ENCODE measurements around the gene IFITM5.
"Not testable (repeated sequence)": the region's sequence is repeated elsewhere in the genome, so short reads cannot be mapped to it uniquely, and the experiment has no call there.

Gene IFITM5

GRCh38 chr11:299081-299891, at the start of gene IFITM5:
Gene IFITM5, minus strand, starts transcription at chr11:299526. Its CDS starts 36 bp downstream, at chr11:299490.
- no peak for DNase-seq (ENCODE audit: low read depth)

DNA sequence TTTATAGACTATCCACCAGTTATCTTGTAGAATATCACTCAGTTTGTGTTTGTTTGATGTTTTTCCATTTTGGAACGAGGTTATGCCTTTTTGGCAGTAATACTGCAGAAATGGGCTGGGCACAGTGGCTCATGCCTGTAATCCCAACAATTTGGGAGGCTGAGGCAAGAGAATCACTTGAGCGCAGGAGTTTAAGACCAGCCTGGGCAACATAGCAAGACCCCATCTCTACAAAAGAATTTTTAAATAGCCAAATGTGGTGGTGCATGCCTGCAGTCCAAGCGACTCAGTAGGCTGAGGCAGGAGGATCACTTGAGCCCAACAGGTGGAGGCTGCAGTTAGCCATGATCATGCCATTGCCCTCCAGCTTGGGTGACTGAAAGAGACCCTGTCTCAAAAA, 47.2 kb upstream of the IFITM5 start:
- DNase-seq (ENCODE audit: low read depth) = no peak
- no peak overlapping the region for H3K4me3 ChIP-seq (ENCODE audit: low read depth, low read length)

More at GRCh38 chr11:299081-299891, at the start of gene IFITM5:
- no peak within 1 kb of the TSS for H3K4me3 ChIP-seq (ENCODE audit: low read depth, low read length)

GRCh38 chr11:344836-345578, 45.7 kb upstream of the IFITM5 start:
- H3K4me3 ChIP-seq (ENCODE audit: low read depth, low read length) = no peak overlapping the region

GRCh38 chr11:342328-342727, 43.0 kb upstream of the IFITM5 start:
- no peak overlapping the region for H3K4me3 ChIP-seq (ENCODE audit: low read depth, low read length)
- DNase-seq (ENCODE audit: low read depth) = no peak

More at GRCh38 chr11:344836-345578, 45.7 kb upstream of the IFITM5 start:
- DNase-seq (ENCODE audit: low read depth) = no peak

DNA sequence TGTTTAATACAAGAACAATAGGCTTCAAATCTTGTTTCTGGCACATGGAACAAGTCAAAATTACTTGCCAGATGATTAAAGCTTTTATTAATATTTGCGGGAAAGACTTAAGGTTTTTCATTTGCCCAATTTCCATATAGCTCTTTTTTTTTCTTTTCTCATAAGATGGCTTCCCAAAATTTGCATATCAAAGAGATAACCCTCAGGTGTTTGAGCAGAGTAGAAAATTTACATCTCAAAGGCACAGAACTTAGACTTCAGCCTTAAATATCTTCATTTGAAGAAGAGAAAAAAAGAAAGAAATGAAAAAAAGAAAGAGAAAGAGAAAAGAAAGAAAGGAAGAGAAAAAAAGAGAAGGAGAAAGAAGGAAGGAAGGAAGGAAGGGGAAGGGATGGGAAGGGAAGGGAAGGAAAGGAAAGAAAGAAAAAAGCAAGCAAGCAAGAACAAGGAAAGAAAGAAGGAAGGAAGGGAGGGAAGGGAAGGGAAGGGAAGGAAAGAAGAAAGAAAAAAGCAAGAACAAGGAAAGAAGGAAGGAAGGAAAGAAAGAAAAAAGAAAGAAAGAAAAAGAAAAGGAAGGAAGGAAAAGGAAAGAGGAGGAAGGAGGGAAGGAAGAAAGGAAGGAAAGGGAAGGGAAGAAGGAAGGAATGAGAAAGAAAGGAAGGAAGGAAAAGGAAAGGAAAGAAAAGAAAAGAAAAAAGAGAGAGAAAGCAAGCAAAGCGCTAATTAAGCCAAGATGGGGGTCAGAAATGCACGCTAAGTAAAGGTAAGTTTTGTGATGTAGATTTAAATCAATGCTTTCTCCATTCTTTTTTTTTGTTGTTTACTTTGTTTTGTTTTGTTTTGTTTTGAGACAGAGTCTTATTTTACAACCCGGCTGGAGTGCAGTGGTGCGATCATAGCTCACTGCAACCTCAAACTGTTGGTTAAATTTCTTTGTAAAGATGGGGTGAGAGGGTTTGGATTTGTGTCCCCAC, 41.5 kb upstream of the IFITM5 start:
- no peak for DNase-seq (ENCODE audit: low read depth)
- no peak overlapping the region for H3K4me3 ChIP-seq (ENCODE audit: low read depth, low read length)

- H3K4me3 ChIP-seq (ENCODE audit: low read depth, low read length) = no peak overlapping the region
- DNase-seq (ENCODE audit: low read depth) = no peak
Observed at GRCh38 chr11:339963-340362, 40.6 kb upstream of the IFITM5 start.

- H3K4me3 ChIP-seq (ENCODE audit: low read depth, low read length) = no peak overlapping the region
- DNase-seq (ENCODE audit: low read depth) = no peak
Observed at GRCh38 chr11:337711-338110, 38.4 kb upstream of the IFITM5 start.

- H3K4me3 ChIP-seq (ENCODE audit: low read depth, low read length) = no peak overlapping the region
- DNase-seq (ENCODE audit: low read depth) = no peak
Observed at GRCh38 chr11:336659-337198, 37.4 kb upstream of the IFITM5 start.

- no peak overlapping the region for H3K4me3 ChIP-seq (ENCODE audit: low read depth, low read length)
- no peak for DNase-seq (ENCODE audit: low read depth)
Observed at GRCh38 chr11:335779-336658, 36.7 kb upstream of the IFITM5 start.

DNA sequence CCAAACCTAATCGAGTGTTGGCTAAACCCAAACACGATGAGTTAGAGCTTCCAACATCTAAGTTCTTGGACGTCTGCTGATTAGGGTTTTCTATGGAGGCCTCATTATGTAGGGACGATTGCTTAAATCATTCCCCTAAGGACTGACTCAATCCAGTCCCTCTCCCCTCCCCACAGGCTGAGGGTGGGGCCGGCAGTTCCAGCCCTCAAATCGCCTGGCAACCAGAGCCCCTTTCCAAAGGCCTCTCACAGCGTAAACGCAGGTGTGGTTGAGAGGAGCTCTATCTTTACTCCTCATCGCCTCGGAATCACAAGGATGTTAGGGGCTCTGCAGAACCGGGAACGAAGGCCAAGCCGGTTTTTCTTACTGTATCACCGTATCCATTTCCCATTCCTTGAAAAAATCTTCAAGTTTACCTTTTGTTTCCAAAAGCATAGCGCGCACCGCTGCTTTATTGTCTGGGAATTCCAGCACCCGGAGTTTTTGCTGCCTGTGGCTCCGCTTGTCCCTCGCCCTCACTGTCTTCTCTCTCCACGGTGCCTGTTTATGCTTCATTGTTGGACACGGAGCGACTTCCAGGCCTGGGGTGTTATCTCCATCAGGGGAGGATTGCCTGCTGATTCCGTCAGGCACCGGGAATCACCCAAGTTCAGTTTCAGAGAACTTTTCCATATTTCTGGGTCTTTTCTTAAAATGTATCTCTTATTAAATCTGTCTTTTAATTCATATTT, 35.1 kb upstream of the IFITM5 start:
- DNase-seq (ENCODE audit: low read depth) = peak; percentile 43

DNA sequence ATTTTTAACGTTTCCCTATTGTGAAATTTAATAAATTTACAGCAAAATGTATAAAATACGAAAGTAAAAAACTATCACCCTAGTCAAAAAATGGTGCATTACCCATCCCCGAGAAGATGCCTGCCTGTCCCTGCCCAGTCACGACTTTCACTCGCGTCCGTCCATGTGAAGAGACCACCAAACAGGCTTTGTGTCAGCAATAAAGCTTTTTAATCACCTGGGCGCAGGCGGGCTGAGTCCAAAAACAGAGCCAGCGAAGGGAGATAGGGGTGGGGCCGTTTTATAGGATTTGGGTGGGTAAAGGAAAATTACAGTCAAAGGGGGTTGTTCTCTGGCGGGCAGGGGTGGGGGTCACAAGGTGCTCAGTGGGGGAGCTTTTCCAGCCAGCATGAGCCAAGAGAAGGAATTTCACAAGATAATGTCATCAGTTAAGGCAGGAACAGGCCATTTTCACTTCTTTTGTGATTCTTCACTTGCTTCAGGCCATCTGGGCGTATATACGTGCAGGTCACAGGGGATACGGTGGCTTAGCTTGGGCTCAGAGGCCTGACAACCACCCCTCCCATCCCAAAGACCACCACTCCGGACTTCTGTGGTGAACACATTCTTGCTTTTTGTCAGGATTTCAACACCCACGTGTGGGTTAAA, 34.4 kb upstream of the IFITM5 start:
- not testable (repeated sequence) for H3K4me3 ChIP-seq (ENCODE audit: low read depth, low read length)

More for the DNA sequence above, 35.1 kb upstream of the IFITM5 start:
- no peak overlapping the region for H3K4me3 ChIP-seq (ENCODE audit: low read depth, low read length)

DNA sequence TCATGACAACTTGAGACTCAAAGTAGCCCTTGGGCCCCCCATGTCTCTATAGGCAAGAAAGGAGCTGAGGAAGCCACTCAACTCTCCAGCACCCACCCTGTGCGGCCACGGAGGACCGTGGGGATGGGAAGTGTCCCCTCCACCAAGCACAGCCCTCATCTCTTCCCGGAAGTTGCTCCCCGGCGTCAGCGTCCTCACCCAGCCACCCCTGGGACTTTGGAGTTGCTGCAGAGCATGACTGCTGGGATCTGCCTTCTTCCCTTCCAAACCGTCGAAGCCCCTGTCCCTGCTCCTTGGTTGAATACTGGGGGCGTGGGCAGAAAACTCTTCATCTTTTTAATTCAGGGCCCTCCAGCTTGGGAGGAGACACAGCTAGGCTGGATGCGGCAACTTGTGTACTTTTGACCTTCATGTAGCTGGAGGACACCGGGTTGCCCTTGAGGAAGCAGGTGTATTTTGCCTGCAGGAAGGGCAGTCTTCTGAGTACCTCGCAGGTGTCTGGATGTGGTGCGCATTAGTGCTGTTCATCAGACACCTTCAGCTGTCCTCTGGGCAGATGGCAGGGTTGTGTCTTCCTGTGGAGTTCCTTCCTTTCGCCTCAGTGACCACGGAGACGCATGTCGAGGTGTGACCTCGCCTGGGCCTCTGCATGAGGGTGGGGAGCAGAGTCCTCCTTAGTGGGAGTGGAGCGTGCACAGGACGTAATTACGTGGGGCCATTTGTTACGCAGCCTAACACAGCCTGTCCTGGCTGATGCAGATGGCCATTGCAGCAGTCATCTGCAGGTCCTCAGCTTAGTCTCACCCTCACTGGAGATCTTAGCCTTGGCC, 33.5 kb upstream of the IFITM5 start:
- DNase-seq (ENCODE audit: low read depth) = no peak
- H3K4me3 ChIP-seq (ENCODE audit: low read depth, low read length) = no peak overlapping the region

More for the DNA sequence above, 34.4 kb upstream of the IFITM5 start:
- not testable (repeated sequence) for DNase-seq (ENCODE audit: low read depth)

GRCh38 chr11:331358-332060, 32.2 kb upstream of the IFITM5 start:
- no peak overlapping the region for H3K4me3 ChIP-seq (ENCODE audit: low read depth, low read length)
- DNase-seq (ENCODE audit: low read depth) = no peak

DNA sequence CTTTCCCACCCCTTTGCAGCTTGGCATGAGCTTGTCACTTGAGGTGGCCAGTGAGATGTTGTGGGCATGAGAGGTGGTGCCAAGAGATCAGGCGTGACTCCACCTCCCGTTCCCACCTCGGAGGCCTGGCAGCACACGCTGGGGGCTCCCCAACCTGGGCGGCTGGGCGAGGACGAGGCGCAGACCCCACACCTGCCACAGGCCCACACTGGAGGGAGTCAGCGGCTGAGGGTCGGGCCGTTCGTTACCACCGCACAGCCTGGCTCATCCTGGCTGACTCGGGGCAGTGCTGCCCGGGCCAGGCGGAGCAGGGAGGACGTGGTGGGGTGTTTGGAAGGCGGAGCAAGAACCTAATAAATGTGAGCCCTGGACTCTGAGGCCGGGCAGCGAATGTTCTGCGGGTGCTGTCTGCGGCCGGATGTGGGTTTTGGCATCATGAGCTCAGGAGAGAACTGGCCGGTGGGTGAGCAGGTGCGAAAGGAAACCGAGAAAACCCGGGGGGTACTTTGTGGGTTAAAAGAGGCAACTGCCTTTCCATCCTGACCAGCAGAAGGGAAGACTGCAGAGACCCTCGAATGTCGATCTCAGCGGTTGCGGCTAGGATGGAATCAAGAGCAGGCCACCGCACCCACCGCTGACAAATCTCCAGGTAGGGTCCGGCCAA, 31.5 kb upstream of the IFITM5 start:
- DNase-seq (ENCODE audit: low read depth) = no peak
- no peak overlapping the region for H3K4me3 ChIP-seq (ENCODE audit: low read depth, low read length)

DNA sequence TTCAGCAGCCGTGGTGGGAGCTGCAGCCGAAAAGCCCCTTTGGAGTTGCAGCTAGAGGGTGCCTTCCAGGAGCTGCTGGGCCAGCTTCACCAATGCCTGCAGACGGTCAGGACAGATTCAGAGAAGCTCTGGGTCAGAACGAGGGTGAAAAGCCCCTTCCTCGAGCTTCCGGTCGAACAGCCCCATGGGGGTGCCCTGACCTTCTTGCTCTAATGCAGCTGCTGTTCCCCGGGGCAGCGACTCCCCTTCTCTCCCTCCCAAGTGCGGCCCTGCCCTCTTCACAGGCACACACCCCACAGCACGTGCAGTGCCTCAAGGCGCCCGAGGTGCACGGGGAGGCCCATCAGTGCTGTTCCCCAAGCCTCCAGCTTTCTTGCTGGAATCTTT, 31.0 kb upstream of the IFITM5 start:
- no peak overlapping the region for H3K4me3 ChIP-seq (ENCODE audit: low read depth, low read length)
- no peak for DNase-seq (ENCODE audit: low read depth)
